Naive B cell (primary cell): Measurements from ENCODE around the gene GPR180. TPM values are rescaled to one million over a fixed set of nuclear protein-coding genes. Genes with fewer than 3 reads are reported as not detected.

ENCODE experiments used
- ATAC-seq, 2 donors: fragments of 150-1000 bp; cut with Tn5 transposase; 2 replicates each; pipeline ENCODE4 v1.10.0; 2021; ENCODE audit warnings: low read depth in 2 of 2, mild to moderate bottlenecking in 2 of 2, moderate library complexity in 2 of 2
- DNase-seq: peaks from one replicate; pipeline ENCODE4 v3.0.0; 2022
- H3K27ac Mint-ChIP-seq, 6 donors: one replicate each; pipeline ENCODE4 v1.8.0; 2020 to 2022; ENCODE audit warnings: mild to moderate bottlenecking in 6 of 6, mixed read lengths in 6 of 6, moderate library complexity in 5 of 6, inconsistent platforms in 2 of 6
- H3K27me3 Mint-ChIP-seq, 3 donors: one replicate each; pipeline ENCODE4 v1.8.0; 2021 to 2022; ENCODE audit warnings: mixed read lengths in 3 of 3, mild to moderate bottlenecking in 1 of 3
- H3K36me3 Mint-ChIP-seq, 2 donors: one replicate each; pipeline ENCODE4 v1.8.0; 2020 to 2022; ENCODE audit warnings: mixed read lengths in 2 of 2, inconsistent platforms in 1 of 2, mild to moderate bottlenecking in 1 of 2
- H3K4me1 Mint-ChIP-seq, 3 donors: one replicate each; pipeline ENCODE4 v1.8.0; 2020 to 2022; ENCODE audit warnings: mixed read lengths in 3 of 3, inconsistent platforms in 1 of 3, mild to moderate bottlenecking in 1 of 3, moderate library complexity in 1 of 3
- H3K4me3 Mint-ChIP-seq, 8 donors: one replicate each; pipeline ENCODE4 v1.8.0; 2020 to 2022; ENCODE audit warnings: mild to moderate bottlenecking in 8 of 8, mixed read lengths in 8 of 8, moderate library complexity in 8 of 8, inconsistent platforms in 2 of 8
- H3K9me3 Mint-ChIP-seq, 7 donors: one replicate each; pipeline ENCODE4 v1.8.0; 2020 to 2022; ENCODE audit warnings: mixed read lengths in 7 of 7, mild to moderate bottlenecking in 5 of 7, inconsistent platforms in 2 of 7, moderate library complexity in 1 of 7
- polyA plus RNA-seq, 6 donors: library from polyadenylated mRNA; unstranded; fragments of 300-500 nt; fragmentation: Illumina TruSeq; gene quantifications; one replicate each; pipeline ENCODE4 v1.2.3, GENCODE V29; 2021; ENCODE audit warnings: low read depth in 6 of 6

The GPR180 gene
- polyA plus RNA-seq, 6 donors from 2014 or later = 1.1 to 2.7 (median 1.7) TPM

- Mint-ChIP-seq H3K4me1 (no peaks in the 10 kb centered on the region), H3K27me3 (peaks cover 41 to 62% (median 43%) of the 10 kb centered on the region in 3 donors), H3K27ac (no peak overlapping the region), H3K36me3 (no peaks in the 10 kb centered on the region), H3K4me3 (no peak overlapping the region), H3K9me3 (peaks cover 0 to 6% (median 0%) of the 10 kb centered on the region in 7 donors)
- DNase-seq = no peak
- no peak for ATAC-seq
These were observed 63.2 kb downstream of the GPR180 start for GRCh38 chr13:94664889-94665288.

- DNase-seq = no peak
- peaks cover 0 to 6% (median 0%) of the 10 kb centered on the region in 7 donors for H3K9me3 Mint-ChIP-seq
These were observed 64.4 kb downstream of the GPR180 start for GRCh38 chr13:94666065-94666464.

GRCh38 chr13:94667190-94667589 lies 65.5 kb downstream of the GPR180 start:
- Mint-ChIP-seq H3K36me3 (no peaks in the 10 kb centered on the region), H3K9me3 (peaks cover 0 to 6% (median 0%) of the 10 kb centered on the region in 7 donors), H3K27ac (peak overlapping the region in 1 of 6 donors; percentile 1), H3K27me3 (peaks cover 26 to 57% (median 41%) of the 10 kb centered on the region in 3 donors), H3K4me3 (no peak overlapping the region), H3K4me1 (no peaks in the 10 kb centered on the region)
- ATAC-seq = no peak
- no peak for DNase-seq

More at GRCh38 chr13:94666065-94666464, 64.4 kb downstream of the GPR180 start:
- Mint-ChIP-seq H3K27ac (no peak overlapping the region), H3K36me3 (no peaks in the 10 kb centered on the region), H3K4me1 (no peaks in the 10 kb centered on the region), H3K4me3 (no peak overlapping the region), H3K27me3 (peaks cover 31 to 58% (median 45%) of the 10 kb centered on the region in 3 donors)
- ATAC-seq = no peak

DNA sequence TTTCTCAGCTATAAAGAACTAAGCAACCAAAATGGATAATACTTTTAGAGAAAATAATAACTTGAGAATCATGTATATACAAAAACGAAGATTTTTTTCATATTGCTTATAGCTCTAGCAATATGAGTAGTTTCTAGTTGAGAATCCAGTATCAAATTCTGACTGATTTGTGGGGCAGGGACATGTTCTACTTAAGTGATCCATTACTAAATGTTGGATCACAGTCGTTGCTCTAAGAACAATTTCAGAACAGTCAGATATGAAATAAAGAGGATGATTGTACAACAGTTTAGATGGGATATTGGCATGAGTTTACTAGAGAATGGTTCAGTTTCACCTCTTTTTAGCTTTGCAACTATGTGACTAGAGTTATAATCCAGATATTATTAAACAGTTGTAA lies 70.7 kb downstream of the GPR180 start:
- H3K27ac Mint-ChIP-seq = no peak overlapping the region
- H3K36me3 Mint-ChIP-seq = no peaks in the 10 kb centered on the region
- H3K9me3 Mint-ChIP-seq = peaks cover 0 to 5% (median 0%) of the 10 kb centered on the region in 7 donors
- H3K4me3 Mint-ChIP-seq = no peak overlapping the region
- H3K27me3 Mint-ChIP-seq = peaks cover 31 to 34% (median 32%) of the 10 kb centered on the region in 3 donors
- H3K4me1 Mint-ChIP-seq = no peaks in the 10 kb centered on the region
- DNase-seq (no peak), ATAC-seq (no peak)

- DNase-seq (no peak), ATAC-seq (no peak)
- Mint-ChIP-seq H3K4me3 (no peak overlapping the region), H3K27me3 (peaks cover 34 to 35% (median 35%) of the 10 kb centered on the region in 3 donors), H3K9me3 (no peaks in the 10 kb centered on the region), H3K4me1 (no peaks in the 10 kb centered on the region), H3K36me3 (no peaks in the 10 kb centered on the region), H3K27ac (no peak overlapping the region)
These were observed 72.2 kb downstream of the GPR180 start for GRCh38 chr13:94673851-94674250.

DNA sequence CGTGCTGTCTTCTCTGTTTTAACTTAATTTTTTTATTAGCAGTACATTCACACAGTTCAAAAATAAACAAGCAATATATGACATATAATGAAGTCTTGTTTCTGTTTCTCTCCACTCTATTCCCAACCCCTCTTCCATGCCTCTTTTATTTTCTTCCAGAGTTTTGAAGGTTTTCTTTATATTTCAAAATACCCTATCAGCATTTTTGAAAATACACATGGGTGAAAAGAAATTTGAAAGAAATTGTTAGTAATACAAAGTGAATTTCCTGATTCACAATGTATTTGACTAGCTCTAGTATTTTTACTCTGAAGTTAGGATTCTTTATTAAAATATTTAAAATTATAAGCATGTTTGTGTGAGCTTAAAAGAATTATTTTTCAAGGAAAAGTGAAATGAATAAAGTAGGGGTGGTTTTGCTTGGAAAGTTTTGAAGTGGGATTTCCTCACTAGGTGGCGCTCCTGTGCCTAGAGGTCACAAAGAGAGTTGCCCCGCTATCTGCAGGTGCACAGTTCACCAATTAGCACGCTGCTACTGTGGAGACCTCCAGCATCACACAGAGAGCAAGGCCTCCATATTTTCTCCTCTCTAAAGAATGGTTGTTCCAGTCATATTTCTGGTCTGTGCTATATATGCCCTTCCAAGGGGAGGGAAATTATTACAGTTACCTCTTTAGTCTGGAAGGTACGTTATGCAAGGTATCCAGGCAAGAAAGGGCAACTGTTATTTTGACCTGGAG lies 73.1 kb downstream of the GPR180 start:
- Mint-ChIP-seq H3K27ac (no peak overlapping the region), H3K36me3 (no peaks in the 10 kb centered on the region), H3K9me3 (peaks cover 0 to under 1% (median 0%) of the 10 kb centered on the region in 7 donors), H3K4me1 (no peaks in the 10 kb centered on the region), H3K4me3 (no peak overlapping the region), H3K27me3 (peaks cover 33 to 41% (median 37%) of the 10 kb centered on the region in 3 donors)
- DNase-seq (peak; percentile 1), ATAC-seq (no peak)

GRCh38 chr13:94677799-94678198 lies 76.1 kb downstream of the GPR180 start:
- peaks cover 0 to 3% (median 0%) of the 10 kb centered on the region in 7 donors for H3K9me3 Mint-ChIP-seq
- ATAC-seq (no peak), DNase-seq (no peak)
- peaks cover 38 to 49% (median 49%) of the 10 kb centered on the region in 3 donors for H3K27me3 Mint-ChIP-seq
- no peak overlapping the region for H3K27ac Mint-ChIP-seq
- no peaks in the 10 kb centered on the region for H3K36me3 Mint-ChIP-seq
- H3K4me1 Mint-ChIP-seq = no peaks in the 10 kb centered on the region
- H3K4me3 Mint-ChIP-seq = no peak overlapping the region

GRCh38 chr13:94678845-94679244 lies 77.2 kb downstream of the GPR180 start:
- no peak for DNase-seq
- peaks cover 46 to 58% (median 55%) of the 10 kb centered on the region in 3 donors for H3K27me3 Mint-ChIP-seq
- H3K27ac Mint-ChIP-seq = no peak overlapping the region
- no peak for ATAC-seq
- no peak overlapping the region for H3K4me3 Mint-ChIP-seq
- peaks cover 0 to 4% (median 0%) of the 10 kb centered on the region in 7 donors for H3K9me3 Mint-ChIP-seq
- H3K4me1 Mint-ChIP-seq = no peaks in the 10 kb centered on the region
- H3K36me3 Mint-ChIP-seq = no peaks in the 10 kb centered on the region

DNA sequence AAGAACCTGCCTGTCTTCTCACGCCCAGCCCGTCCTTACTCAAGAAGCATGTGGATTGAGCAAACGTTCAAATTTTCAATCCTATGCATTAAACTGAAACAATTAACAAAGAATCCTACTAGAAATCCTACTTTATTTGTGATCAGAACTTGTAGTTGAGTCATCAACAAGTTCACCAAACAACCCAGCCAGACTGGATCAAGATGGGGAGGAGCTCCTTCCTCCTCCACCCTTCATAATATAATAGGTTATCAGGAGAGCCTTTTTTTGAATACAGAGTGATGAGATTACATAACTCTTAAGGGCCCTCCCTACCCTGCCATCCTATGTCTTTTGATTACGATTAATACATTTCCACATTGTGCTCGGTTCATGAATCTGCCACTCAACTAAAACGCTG lies 78.0 kb downstream of the GPR180 start:
- ATAC-seq (no peak), DNase-seq (no peak)
- Mint-ChIP-seq H3K36me3 (no peaks in the 10 kb centered on the region), H3K4me1 (no peaks in the 10 kb centered on the region), H3K27me3 (peaks cover 46 to 58% (median 49%) of the 10 kb centered on the region in 3 donors), H3K9me3 (peaks cover 0 to 4% (median 0%) of the 10 kb centered on the region in 7 donors), H3K4me3 (no peak overlapping the region), H3K27ac (no peak overlapping the region)

DNA sequence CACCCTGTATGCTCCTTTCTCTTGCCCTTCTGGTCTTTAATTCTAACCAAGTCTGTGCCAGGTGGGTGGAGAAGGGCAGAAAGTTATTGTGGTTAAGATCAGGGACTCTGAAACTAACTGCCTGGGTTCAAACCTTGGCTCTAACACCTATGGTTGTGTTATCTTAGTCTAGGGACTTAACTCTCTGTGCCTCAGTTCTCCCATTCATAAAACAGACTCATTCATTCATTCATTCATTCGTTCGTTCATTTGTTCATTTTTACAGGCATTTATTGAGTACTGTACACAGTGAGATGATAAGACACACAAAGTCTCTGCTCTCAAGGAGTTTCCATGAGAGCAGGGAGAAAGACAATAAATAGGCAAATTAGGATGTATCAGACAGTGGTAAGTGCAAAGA lies 80.6 kb downstream of the GPR180 start:
- ATAC-seq = no peak
- Mint-ChIP-seq H3K27me3 (peaks cover 37 to 45% (median 38%) of the 10 kb centered on the region in 3 donors), H3K9me3 (peaks cover 0 to 4% (median 0%) of the 10 kb centered on the region in 7 donors), H3K27ac (no peak overlapping the region), H3K4me3 (no peak overlapping the region), H3K4me1 (no peaks in the 10 kb centered on the region), H3K36me3 (no peaks in the 10 kb centered on the region)
- DNase-seq = no peak

DNA sequence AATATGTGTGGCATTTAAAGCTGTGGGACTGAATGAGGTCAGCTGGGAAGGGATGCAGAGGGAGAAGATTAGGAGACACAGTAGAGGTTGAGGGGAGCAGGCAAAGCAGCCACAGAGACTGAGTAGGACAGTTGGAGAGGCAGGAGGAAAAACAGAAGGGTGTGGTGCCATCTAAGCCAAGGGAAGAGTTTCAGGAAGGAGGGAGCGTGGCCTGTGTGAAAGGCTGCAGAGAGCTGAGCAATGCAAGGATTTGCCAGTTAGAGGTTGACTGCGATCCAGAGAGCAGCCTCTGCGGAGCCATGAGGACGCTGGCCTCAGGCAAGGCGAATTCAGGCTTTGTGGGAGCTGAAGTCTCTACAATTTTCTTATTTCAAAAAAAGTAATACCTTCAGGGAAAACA lies 81.8 kb downstream of the GPR180 start:
- peaks cover 32 to 35% (median 33%) of the 10 kb centered on the region in 3 donors for H3K27me3 Mint-ChIP-seq
- H3K4me1 Mint-ChIP-seq = no peaks in the 10 kb centered on the region
- ATAC-seq (no peak), DNase-seq (no peak)
- no peak overlapping the region for H3K4me3 Mint-ChIP-seq
- H3K27ac Mint-ChIP-seq = peak overlapping the region in 1 of 6 donors; percentile 53
- no peaks in the 10 kb centered on the region for H3K36me3 Mint-ChIP-seq
- H3K9me3 Mint-ChIP-seq = peaks cover 0 to 4% (median 0%) of the 10 kb centered on the region in 7 donors

Other genes with a start within 250 kb of the GPR180 start
- not detected for gene DCT, start 122.2 kb upstream of the GPR180 start, polyA plus RNA-seq
- gene TGDS, start 5.7 kb upstream of the GPR180 start, polyA plus RNA-seq = 10 to 100 TPM; 10.0 to 16.8 (median 12.0) TPM
- not detected for gene SOX21, start 110.7 kb downstream of the GPR180 start, polyA plus RNA-seq